ENCODE results near the gene RAPH1.
"Not testable (repeated sequence)": the region's sequence is repeated elsewhere in the genome, so short reads cannot be mapped to it uniquely, and the experiment has no call there.

The RAPH1 gene

GRCh38 chr2:203547356-203547755, 12.3 kb upstream of the RAPH1 start:
- no peak for DNase-seq

GRCh38 chr2:203544402-203544801, 9.3 kb upstream of the RAPH1 start:
- DNase-seq = no peak

- DNase-seq = no peak
These were observed 8.8 kb upstream of the RAPH1 start for GRCh38 chr2:203543898-203544328.

- DNase-seq = not testable (repeated sequence)
These were observed 5.5 kb upstream of the RAPH1 start for GRCh38 chr2:203540598-203540997.

GRCh38 chr2:203538237-203538636, 3.1 kb upstream of the RAPH1 start:
- not testable (repeated sequence) for DNase-seq

GRCh38 chr2:203536586-203536951, 1.5 kb upstream of the RAPH1 start:
- not testable (repeated sequence) for DNase-seq

GRCh38 chr2:203535784-203536585, 884 bp upstream of the RAPH1 start:
- DNase-seq = no peak

- DNase-seq = peak; percentile 53 to 62
These were observed 452 bp downstream of the RAPH1 start for GRCh38 chr2:203534621-203535077.

- DNase-seq = no peak
These were observed 1.2 kb downstream of the RAPH1 start for GRCh38 chr2:203533676-203534591.

GRCh38 chr2:203532957-203533658, 2.0 kb downstream of the RAPH1 start:
- no peak for DNase-seq

- DNase-seq = no peak
These were observed 7.4 kb downstream of the RAPH1 start for GRCh38 chr2:203527719-203528118.

- not testable (repeated sequence) for DNase-seq
These were observed 21.8 kb downstream of the RAPH1 start for GRCh38 chr2:203513268-203513667.

GRCh38 chr2:203510941-203511305, 24.2 kb downstream of the RAPH1 start:
- no peak for DNase-seq

GRCh38 chr2:203510256-203510940, 24.7 kb downstream of the RAPH1 start:
- DNase-seq = no peak

GRCh38 chr2:203503460-203503859, 31.6 kb downstream of the RAPH1 start:
- not testable (repeated sequence) for DNase-seq

- no peak for DNase-seq
These were observed 33.2 kb downstream of the RAPH1 start for GRCh38 chr2:203501873-203502272.

- DNase-seq = no peak
These were observed 34.1 kb downstream of the RAPH1 start for GRCh38 chr2:203500951-203501350.

GRCh38 chr2:203500297-203500696, 34.8 kb downstream of the RAPH1 start:
- no peak for DNase-seq

- no peak for DNase-seq
These were observed 36.9 kb downstream of the RAPH1 start for GRCh38 chr2:203498161-203498560.

GRCh38 chr2:203492965-203493364, 42.1 kb downstream of the RAPH1 start:
- no peak for DNase-seq

GRCh38 chr2:203490391-203490790, 44.7 kb downstream of the RAPH1 start:
- DNase-seq = no peak

- no peak for DNase-seq
These were observed 45.6 kb downstream of the RAPH1 start for GRCh38 chr2:203489531-203489930.
